HEK293 (cell line): ENCODE results near the gene KIFAP3.

Experiments used
- CTCF ChIA-PET: fragments of 350-600 bp; formaldehyde crosslinking; extraction: SDS; loops from one replicate; lab custom pipeline; 2021; ENCODE audit warnings: antibody characterized with exemption; lab: Yijun Ruan, JAX
- POLR2A ChIA-PET: fragments of 300-600 bp; formaldehyde crosslinking; extraction: SDS; loops from one replicate; lab custom pipeline; 2020; ENCODE audit warnings: antibody characterized with exemption, inconsistent platforms; lab: Yijun Ruan, JAX
- H3K27ac ChIP-seq: fragments of 200-500 bp; sonication (Bioruptor generic); 2 replicates; pipeline ENCODE4 v1.5.1; 2014; ENCODE audit warnings: low read depth, low read length, control low read depth, inconsistent platforms; ENCODE audit errors: extremely low read depth
- H3K36me3 ChIP-seq, 2 experiments: fragments of 200-500 bp in 1 of 2; sonication (Bioruptor generic) in 1 of 2; 1 replicate in 1 of 2; 2 replicates in 1 of 2; pipeline ENCODE4 v1.5.1; 2014 to 2017; ENCODE audit warnings: inconsistent platforms in 2 of 2, low read length in 2 of 2; ENCODE audit not compliant: control insufficient read depth in 2 of 2, insufficient read depth in 1 of 2
- H3K4me1 ChIP-seq: fragments of 200-500 bp; sonication (Bioruptor generic); 2 replicates; pipeline ENCODE4 v1.5.1; 2014; ENCODE audit warnings: mild to moderate bottlenecking, low read length, inconsistent platforms; ENCODE audit not compliant: control insufficient read depth, insufficient read depth
- H3K4me3 ChIP-seq: 2 replicates; pipeline ENCODE4 v1.5.1; 2011; ENCODE audit warnings: low read depth, mild to moderate bottlenecking, control low read depth, low read length, moderate library complexity
- H3K9me3 ChIP-seq: fragments of 200-500 bp; sonication (Bioruptor generic); 2 replicates; pipeline ENCODE4 v1.5.1; 2014; ENCODE audit warnings: low read depth, low read length, inconsistent platforms; ENCODE audit not compliant: control insufficient read depth, insufficient read depth
- BCL11B ChIP-seq: fragments of 450-650 bp; formaldehyde crosslinking; IDR thresholded peaks from 2 replicates; pipeline ENCODE4 v1.5.1; 2016; ENCODE audit warnings: low read depth, missing biosample characterization, missing genetic modification characterization
- MEIS1 ChIP-seq: sonication (generic); formaldehyde crosslinking; IDR thresholded peaks from 2 replicates; pipeline ENCODE4 v1.8.1; 2022; ENCODE audit warnings: missing genetic modification reagents, mild to moderate bottlenecking, borderline replicate concordance
- SCRT2 ChIP-seq: fragments of 450-650 bp; formaldehyde crosslinking; IDR thresholded peaks from 2 replicates; pipeline ENCODE4 v1.5.1; 2016; ENCODE audit warnings: missing biosample characterization, missing genetic modification characterization
- ZBTB7A ChIP-seq: fragments of 450-650 bp; formaldehyde crosslinking; IDR thresholded peaks from 2 replicates; pipeline ENCODE4 v1.5.1; 2016; ENCODE audit warnings: low read depth, missing biosample characterization, missing genetic modification characterization
- ZNF202 ChIP-seq: fragments of 450-650 bp; formaldehyde crosslinking; IDR thresholded peaks from 2 replicates; pipeline ENCODE4 v1.5.1; 2016; ENCODE audit warnings: missing biosample characterization, missing genetic modification characterization, borderline replicate concordance
- ZNF24 ChIP-seq: fragments of 450-650 bp; formaldehyde crosslinking; IDR thresholded peaks from 2 replicates; pipeline ENCODE4 v1.5.1; 2016; ENCODE audit warnings: missing biosample characterization, missing genetic modification characterization
- ZNF433 ChIP-seq: fragments of 450-650 bp; formaldehyde crosslinking; IDR thresholded peaks from 2 replicates; pipeline ENCODE4 v1.5.1; 2016; ENCODE audit warnings: missing biosample characterization, missing genetic modification characterization, low read depth
- ZNF600 ChIP-seq: fragments of 450-650 bp; formaldehyde crosslinking; IDR thresholded peaks from 2 replicates; pipeline ENCODE4 v1.5.1; 2016; ENCODE audit warnings: missing biosample characterization, missing genetic modification characterization
- ZNF660 ChIP-seq: fragments of 450-650 bp; IDR thresholded peaks from 2 replicates; pipeline ENCODE4 v1.5.1; 2018; ENCODE audit warnings: missing biosample characterization, mild to moderate bottlenecking, missing genetic modification characterization
- ZNF664 ChIP-seq: fragments of 450-650 bp; formaldehyde crosslinking; IDR thresholded peaks from 2 replicates; pipeline ENCODE4 v1.5.1; 2016; ENCODE audit warnings: missing biosample characterization, missing genetic modification characterization
- ZNF670 ChIP-seq: fragments of 450-650 bp; formaldehyde crosslinking; IDR thresholded peaks from 2 replicates; pipeline ENCODE4 v1.5.1; 2016; ENCODE audit warnings: missing biosample characterization, missing genetic modification characterization, low read depth
- ZSCAN23 ChIP-seq: fragments of 450-650 bp; formaldehyde crosslinking; IDR thresholded peaks from 2 replicates; pipeline ENCODE4 v1.5.1; 2016; ENCODE audit warnings: missing biosample characterization, missing genetic modification characterization
- ZSCAN30 ChIP-seq: fragments of 450-650 bp; IDR thresholded peaks from 2 replicates; pipeline ENCODE4 v1.5.1; 2018; ENCODE audit warnings: missing biosample characterization, mild to moderate bottlenecking, missing genetic modification characterization, moderate library complexity
- TF ChIP-seq, protein P1 (sequence below): fragments of 450-650 bp; formaldehyde crosslinking; IDR thresholded peaks from 2 replicates; pipeline ENCODE4 v1.5.1; 2017; ENCODE audit warnings: missing biosample characterization, missing genetic modification characterization
- TF ChIP-seq, protein P2 (sequence below): fragments of 450-650 bp; formaldehyde crosslinking; optimal IDR thresholded peaks from 2 replicates; pipeline ENCODE3; 2016; ENCODE audit warnings: missing biosample characterization, mild to moderate bottlenecking, missing genetic modification characterization
- TF ChIP-seq, protein P3 (sequence below): fragments of 450-650 bp; formaldehyde crosslinking; IDR thresholded peaks from 2 replicates; pipeline ENCODE4 v1.5.1; 2016; ENCODE audit warnings: missing biosample characterization, missing genetic modification characterization, low read depth
- TF ChIP-seq, protein P4 (sequence below): fragments of 450-650 bp; formaldehyde crosslinking; IDR thresholded peaks from 2 replicates; pipeline ENCODE4 v1.5.1; 2016; ENCODE audit warnings: missing biosample characterization, missing genetic modification characterization
- TF ChIP-seq, protein P5 (sequence below): fragments of 450-650 bp; formaldehyde crosslinking; conservative IDR thresholded peaks from 2 replicates; pipeline ENCODE4 v1.5.1; 2016; ENCODE audit warnings: low read depth, missing biosample characterization, missing genetic modification characterization
- TF ChIP-seq, protein P6 (sequence below): fragments of 450-650 bp; formaldehyde crosslinking; IDR thresholded peaks from 2 replicates; pipeline ENCODE4 v1.5.1; 2017; ENCODE audit warnings: missing biosample characterization, missing genetic modification characterization
- TF ChIP-seq, protein P7 (sequence below): fragments of 450-650 bp; formaldehyde crosslinking; IDR thresholded peaks from 2 replicates; pipeline ENCODE4 v1.5.1; 2016; ENCODE audit warnings: missing biosample characterization, missing genetic modification characterization, low read depth

KIFAP3 gene

DNA sequence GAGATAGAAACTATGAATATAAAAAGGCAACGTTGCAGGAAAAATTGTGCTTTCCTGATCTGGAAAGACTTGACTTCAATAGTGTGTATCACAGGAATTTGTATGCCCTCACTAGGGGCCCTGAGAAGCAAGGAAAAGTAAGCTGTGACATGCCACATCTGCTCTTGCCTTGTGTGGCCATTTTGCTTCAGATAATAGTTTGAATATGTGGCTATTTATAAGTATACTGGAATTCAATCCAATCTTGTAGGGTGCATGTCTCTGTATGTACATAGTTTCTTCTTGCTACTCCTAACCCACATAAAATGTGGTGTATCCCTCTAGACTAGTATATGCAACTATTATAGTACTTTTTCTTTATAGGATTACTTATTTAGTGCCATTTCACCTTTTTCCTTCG is 149.7 kb downstream of the KIFAP3 start (continued):
- TF ChIP-seq ZSCAN23 (tag by site-specific recombination) (no peak), ZNF433 (tag by site-specific recombination) (no peak), ZNF600 (tag by site-specific recombination) (no peak), ZSCAN30 (tag by site-specific recombination) (no peak), BCL11B (tag by site-specific recombination) (no peak)
- TF ChIP-seq, all 188 proteins: peak for 0

DNA sequence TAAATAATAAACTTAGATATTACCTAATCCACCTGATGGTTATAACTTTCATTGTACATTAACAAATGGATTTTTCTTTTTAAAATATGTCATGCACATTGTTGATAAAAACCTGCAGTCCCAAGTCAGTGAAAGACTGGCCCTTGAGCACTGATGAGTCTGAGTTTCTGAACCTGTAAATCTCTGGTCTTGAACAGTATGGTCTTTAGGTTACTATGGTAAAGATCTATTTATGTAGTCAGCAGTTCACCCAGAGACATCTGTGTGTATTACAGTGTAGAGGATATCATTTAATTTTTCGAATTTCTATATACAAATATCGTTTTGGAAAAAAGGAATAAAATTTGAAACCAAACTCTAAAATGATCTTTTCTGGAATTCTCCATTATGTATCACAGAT is 150.4 kb downstream of the KIFAP3 start:
- no peaks in the 10 kb centered on the region for H3K9me3 ChIP-seq
- H3K36me3 ChIP-seq, result no peaks in the 10 kb centered on the region
- H3K4me3 ChIP-seq, result no peak overlapping the region
- H3K4me1 ChIP-seq, result peaks cover 2% of the 10 kb centered on the region; the same call in 1 of the 2 replicates
- no peak overlapping the region for H3K27ac ChIP-seq
- CTCF ChIA-PET, result interaction anchor here (1.2 kb wide), 1 partner anchor 765 kb away, joined by 3 read pairs; no protein-coding TSS in a partner anchor
- POLR2A ChIA-PET, result no interaction called here
- TF ChIP-seq ZNF664 (tag by site-specific recombination), result no peak
- TF ChIP-seq, protein P1, sequence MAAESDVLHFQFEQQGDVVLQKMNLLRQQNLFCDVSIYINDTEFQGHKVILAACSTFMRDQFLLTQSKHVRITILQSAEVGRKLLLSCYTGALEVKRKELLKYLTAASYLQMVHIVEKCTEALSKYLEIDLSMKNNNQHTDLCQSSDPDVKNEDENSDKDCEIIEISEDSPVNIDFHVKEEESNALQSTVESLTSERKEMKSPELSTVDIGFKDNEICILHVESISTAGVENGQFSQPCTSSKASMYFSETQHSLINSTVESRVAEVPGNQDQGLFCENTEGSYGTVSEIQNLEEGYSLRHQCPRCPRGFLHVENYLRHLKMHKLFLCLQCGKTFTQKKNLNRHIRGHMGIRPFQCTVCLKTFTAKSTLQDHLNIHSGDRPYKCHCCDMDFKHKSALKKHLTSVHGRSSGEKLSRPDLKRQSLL, result no peak
- TF ChIP-seq, protein P2, sequence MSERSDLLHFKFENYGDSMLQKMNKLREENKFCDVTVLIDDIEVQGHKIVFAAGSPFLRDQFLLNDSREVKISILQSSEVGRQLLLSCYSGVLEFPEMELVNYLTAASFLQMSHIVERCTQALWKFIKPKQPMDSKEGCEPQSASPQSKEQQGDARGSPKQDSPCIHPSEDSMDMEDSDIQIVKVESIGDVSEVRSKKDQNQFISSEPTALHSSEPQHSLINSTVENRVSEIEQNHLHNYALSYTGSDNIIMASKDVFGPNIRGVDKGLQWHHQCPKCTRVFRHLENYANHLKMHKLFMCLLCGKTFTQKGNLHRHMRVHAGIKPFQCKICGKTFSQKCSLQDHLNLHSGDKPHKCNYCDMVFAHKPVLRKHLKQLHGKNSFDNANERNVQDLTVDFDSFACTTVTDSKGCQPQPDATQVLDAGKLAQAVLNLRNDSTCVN (tag by site-specific recombination), result no peak
- TF ChIP-seq, protein P3, sequence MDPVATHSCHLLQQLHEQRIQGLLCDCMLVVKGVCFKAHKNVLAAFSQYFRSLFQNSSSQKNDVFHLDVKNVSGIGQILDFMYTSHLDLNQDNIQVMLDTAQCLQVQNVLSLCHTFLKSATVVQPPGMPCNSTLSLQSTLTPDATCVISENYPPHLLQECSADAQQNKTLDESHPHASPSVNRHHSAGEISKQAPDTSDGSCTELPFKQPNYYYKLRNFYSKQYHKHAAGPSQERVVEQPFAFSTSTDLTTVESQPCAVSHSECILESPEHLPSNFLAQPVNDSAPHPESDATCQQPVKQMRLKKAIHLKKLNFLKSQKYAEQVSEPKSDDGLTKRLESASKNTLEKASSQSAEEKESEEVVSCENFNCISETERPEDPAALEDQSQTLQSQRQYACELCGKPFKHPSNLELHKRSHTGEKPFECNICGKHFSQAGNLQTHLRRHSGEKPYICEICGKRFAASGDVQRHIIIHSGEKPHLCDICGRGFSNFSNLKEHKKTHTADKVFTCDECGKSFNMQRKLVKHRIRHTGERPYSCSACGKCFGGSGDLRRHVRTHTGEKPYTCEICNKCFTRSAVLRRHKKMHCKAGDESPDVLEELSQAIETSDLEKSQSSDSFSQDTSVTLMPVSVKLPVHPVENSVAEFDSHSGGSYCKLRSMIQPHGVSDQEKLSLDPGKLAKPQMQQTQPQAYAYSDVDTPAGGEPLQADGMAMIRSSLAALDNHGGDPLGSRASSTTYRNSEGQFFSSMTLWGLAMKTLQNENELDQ (tag by site-specific recombination), result no peak
- TF ChIP-seq ZNF660 (tag by site-specific recombination), result no peak
- TF ChIP-seq, protein P4, sequence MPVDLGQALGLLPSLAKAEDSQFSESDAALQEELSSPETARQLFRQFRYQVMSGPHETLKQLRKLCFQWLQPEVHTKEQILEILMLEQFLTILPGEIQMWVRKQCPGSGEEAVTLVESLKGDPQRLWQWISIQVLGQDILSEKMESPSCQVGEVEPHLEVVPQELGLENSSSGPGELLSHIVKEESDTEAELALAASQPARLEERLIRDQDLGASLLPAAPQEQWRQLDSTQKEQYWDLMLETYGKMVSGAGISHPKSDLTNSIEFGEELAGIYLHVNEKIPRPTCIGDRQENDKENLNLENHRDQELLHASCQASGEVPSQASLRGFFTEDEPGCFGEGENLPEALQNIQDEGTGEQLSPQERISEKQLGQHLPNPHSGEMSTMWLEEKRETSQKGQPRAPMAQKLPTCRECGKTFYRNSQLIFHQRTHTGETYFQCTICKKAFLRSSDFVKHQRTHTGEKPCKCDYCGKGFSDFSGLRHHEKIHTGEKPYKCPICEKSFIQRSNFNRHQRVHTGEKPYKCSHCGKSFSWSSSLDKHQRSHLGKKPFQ, result no peak
- no peak for TF ChIP-seq ZNF202 (tag by site-specific recombination)
- TF ChIP-seq ZNF24 (tag by site-specific recombination), result no peak
- TF ChIP-seq, protein P5, sequence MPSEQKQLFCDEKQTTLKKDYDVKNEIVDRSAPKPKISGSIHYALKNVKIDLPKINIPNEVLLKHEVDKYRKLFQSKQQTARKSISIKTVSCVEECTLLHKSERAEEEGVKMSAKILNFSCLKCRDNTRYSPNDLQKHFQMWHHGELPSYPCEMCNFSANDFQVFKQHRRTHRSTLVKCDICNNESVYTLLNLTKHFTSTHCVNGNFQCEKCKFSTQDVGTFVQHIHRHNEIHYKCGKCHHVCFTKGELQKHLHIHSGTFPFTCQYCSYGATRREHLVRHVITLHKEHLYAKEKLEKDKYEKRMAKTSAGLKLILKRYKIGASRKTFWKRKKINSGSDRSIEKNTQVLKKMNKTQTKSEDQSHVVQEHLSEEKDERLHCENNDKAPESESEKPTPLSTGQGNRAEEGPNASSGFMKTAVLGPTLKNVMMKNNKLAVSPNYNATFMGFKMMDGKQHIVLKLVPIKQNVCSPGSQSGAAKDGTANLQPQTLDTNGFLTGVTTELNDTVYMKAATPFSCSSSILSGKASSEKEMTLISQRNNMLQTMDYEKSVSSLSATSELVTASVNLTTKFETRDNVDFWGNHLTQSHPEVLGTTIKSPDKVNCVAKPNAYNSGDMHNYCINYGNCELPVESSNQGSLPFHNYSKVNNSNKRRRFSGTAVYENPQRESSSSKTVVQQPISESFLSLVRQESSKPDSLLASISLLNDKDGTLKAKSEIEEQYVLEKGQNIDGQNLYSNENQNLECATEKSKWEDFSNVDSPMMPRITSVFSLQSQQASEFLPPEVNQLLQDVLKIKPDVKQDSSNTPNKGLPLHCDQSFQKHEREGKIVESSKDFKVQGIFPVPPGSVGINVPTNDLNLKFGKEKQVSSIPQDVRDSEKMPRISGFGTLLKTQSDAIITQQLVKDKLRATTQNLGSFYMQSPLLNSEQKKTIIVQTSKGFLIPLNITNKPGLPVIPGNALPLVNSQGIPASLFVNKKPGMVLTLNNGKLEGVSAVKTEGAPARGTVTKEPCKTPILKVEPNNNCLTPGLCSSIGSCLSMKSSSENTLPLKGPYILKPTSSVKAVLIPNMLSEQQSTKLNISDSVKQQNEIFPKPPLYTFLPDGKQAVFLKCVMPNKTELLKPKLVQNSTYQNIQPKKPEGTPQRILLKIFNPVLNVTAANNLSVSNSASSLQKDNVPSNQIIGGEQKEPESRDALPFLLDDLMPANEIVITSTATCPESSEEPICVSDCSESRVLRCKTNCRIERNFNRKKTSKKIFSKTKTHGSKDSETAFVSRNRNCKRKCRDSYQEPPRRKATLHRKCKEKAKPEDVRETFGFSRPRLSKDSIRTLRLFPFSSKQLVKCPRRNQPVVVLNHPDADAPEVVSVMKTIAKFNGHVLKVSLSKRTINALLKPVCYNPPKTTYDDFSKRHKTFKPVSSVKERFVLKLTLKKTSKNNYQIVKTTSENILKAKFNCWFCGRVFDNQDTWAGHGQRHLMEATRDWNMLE (tag by site-specific recombination), result no peak
- TF ChIP-seq, protein P6, sequence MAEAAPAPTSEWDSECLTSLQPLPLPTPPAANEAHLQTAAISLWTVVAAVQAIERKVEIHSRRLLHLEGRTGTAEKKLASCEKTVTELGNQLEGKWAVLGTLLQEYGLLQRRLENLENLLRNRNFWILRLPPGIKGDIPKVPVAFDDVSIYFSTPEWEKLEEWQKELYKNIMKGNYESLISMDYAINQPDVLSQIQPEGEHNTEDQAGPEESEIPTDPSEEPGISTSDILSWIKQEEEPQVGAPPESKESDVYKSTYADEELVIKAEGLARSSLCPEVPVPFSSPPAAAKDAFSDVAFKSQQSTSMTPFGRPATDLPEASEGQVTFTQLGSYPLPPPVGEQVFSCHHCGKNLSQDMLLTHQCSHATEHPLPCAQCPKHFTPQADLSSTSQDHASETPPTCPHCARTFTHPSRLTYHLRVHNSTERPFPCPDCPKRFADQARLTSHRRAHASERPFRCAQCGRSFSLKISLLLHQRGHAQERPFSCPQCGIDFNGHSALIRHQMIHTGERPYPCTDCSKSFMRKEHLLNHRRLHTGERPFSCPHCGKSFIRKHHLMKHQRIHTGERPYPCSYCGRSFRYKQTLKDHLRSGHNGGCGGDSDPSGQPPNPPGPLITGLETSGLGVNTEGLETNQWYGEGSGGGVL, result no peak
- TF ChIP-seq ZBTB7A, result no peak
- TF ChIP-seq, protein P7, sequence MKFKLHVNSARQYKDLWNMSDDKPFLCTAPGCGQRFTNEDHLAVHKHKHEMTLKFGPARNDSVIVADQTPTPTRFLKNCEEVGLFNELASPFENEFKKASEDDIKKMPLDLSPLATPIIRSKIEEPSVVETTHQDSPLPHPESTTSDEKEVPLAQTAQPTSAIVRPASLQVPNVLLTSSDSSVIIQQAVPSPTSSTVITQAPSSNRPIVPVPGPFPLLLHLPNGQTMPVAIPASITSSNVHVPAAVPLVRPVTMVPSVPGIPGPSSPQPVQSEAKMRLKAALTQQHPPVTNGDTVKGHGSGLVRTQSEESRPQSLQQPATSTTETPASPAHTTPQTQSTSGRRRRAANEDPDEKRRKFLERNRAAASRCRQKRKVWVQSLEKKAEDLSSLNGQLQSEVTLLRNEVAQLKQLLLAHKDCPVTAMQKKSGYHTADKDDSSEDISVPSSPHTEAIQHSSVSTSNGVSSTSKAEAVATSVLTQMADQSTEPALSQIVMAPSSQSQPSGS (tag by site-specific recombination), result no peak
- TF ChIP-seq ZNF670 (tag by site-specific recombination), result no peak
- no peak for TF ChIP-seq SCRT2 (tag by site-specific recombination)
- TF ChIP-seq MEIS1, result no peak
